Kidney epithelial cell (primary cell): ENCODE results near the gene GFI1. TPM values are rescaled to one million over a fixed set of nuclear protein-coding genes. Genes with fewer than 3 reads are reported as not detected.

Experiments used
- DNase-seq: peaks from one replicate; pipeline ENCODE4 v3.0.0-alpha.2; 2010; ENCODE audit warnings: low read depth
- H3K27me3 ChIP-seq: 2 replicates; pipeline ENCODE4 v1.6.0; 2011; ENCODE audit warnings: low read length; ENCODE audit not compliant: control insufficient read depth, insufficient read depth
- H3K36me3 ChIP-seq: 2 replicates; pipeline ENCODE4 v1.5.1; 2011; ENCODE audit warnings: low read length; ENCODE audit not compliant: control insufficient read depth, insufficient read depth
- H3K4me3 ChIP-seq: 2 replicates; pipeline ENCODE4 v1.5.1; 2011; ENCODE audit warnings: low read depth, mild to moderate bottlenecking, control low read depth, low read length
- total RNA-seq: library from RNA; depleted of rRNA; stranded (reverse); fragments of >200 nt; gene quantifications from 2 replicates; pipeline ENCODE4 v1.2.3, GENCODE V29; 2015
- TF ChIP-seq, protein P1 (sequence below): IDR thresholded peaks from 2 replicates; pipeline ENCODE4 v1.5.1; 2011; ENCODE audit warnings: mild to moderate bottlenecking, moderate library complexity, low read length, control low read depth, inconsistent platforms; ENCODE audit not compliant: insufficient read depth, poor library complexity, severe bottlenecking

The GFI1 gene
- total RNA-seq, 1 donor from 2014 or later = 1.3 TPM

DNA sequence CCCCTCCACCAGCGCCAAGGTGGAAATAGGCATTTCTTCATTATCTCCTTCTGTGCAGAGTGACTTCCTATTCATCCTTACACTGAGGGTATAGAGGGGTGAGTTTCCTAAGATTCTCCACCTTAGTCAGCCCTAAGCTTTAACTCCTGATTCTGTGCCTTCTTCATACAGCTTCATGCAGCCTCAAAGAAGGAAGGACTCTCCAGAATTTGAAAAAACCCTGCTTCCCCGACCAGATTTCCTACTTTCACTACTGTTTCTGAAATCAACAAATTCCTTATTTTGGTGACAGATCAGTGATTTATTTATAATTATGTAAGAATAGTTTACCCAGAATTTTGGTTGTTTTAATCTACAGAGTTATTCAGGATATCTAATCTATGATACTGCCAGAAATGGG lies 28.6 kb downstream of the GFI1 start:
- Histone ChIP-seq H3K27me3 (no peaks in the 10 kb centered on the region), H3K36me3 (no peaks in the 10 kb centered on the region), H3K4me3 (no peak overlapping the region)
- TF ChIP-seq, protein P1, sequence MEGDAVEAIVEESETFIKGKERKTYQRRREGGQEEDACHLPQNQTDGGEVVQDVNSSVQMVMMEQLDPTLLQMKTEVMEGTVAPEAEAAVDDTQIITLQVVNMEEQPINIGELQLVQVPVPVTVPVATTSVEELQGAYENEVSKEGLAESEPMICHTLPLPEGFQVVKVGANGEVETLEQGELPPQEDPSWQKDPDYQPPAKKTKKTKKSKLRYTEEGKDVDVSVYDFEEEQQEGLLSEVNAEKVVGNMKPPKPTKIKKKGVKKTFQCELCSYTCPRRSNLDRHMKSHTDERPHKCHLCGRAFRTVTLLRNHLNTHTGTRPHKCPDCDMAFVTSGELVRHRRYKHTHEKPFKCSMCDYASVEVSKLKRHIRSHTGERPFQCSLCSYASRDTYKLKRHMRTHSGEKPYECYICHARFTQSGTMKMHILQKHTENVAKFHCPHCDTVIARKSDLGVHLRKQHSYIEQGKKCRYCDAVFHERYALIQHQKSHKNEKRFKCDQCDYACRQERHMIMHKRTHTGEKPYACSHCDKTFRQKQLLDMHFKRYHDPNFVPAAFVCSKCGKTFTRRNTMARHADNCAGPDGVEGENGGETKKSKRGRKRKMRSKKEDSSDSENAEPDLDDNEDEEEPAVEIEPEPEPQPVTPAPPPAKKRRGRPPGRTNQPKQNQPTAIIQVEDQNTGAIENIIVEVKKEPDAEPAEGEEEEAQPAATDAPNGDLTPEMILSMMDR = no peak
- DNase-seq = no peak

DNA sequence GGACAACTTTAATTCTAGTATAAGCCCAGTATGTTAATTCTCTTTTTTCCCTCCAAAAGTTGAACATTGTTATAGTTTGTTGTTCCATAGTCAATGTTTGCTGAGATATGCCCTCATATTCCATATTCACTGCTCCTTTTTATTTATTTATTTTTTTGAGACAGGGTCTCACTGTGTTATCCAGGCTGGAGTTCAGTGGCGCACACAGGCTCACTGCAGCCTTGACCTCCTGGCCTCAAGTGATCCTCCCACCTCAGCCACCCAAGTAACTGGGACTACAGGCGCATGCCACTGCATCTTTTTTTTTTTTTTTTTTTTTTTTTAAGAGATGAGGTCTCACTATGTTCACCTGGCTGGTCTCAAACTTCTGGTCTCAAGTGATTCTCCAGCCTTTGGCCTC lies 38.7 kb downstream of the GFI1 start:
- no peak overlapping the region for H3K4me3 ChIP-seq
- H3K27me3 ChIP-seq = no peaks in the 10 kb centered on the region
- DNase-seq = no peak
- TF ChIP-seq, protein P1 = no peak
- no peaks in the 10 kb centered on the region for H3K36me3 ChIP-seq

DNA sequence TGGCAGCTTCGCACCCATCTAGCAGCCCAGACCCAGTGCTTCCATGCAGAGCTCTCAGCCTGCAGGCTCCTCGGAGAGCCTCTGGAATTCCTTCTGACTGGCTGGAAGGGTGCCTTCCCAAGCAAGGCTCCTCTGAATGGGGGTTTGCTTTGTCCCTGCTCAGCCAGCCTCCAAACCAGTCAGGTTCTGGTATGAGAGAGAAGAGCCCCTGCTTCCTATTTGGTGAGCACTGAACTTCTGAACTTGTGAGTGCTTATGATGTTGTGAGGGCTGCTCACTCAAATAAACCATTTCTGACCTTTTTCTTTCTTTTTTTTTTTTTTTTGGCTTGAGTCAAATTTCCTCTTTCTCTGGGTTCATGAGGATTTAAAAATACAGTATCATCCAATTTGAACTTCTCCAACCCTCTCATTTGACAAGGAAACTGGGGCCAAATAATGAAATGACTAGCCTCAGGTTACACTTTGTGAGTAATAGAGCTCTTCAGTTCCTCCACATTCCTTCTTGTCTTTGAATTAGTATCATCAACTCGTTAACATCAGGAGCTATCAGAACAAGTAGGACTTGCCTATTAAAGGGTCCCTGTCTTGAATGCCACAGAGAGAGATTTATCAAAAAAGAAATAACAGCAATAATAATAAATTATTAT lies 39.6 kb downstream of the GFI1 start:
- Histone ChIP-seq H3K27me3 (no peaks in the 10 kb centered on the region), H3K4me3 (no peak overlapping the region), H3K36me3 (no peaks in the 10 kb centered on the region)
- TF ChIP-seq, protein P1 = no peak
- DNase-seq = no peak

DNA sequence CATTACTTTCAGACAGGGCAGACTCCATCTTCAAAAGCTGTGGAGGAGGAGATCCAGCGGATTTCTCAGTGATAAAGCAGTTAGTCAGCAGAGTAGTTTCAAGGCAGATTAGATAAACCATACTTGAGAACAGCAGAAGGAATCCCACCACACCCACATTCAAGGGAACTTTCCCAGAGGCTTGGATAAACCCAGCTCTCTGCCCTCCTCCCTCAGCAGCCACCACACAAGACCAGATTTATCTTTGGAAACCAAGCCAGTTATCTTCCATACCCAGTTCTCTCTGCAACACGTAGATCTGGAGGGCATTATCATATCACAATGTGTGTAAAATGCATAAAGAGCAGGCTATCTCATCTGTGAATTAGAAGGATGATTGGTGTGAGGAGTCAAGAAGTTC lies 40.2 kb downstream of the GFI1 start:
- DNase-seq = no peak
- TF ChIP-seq, protein P1 = no peak
- no peak overlapping the region for H3K4me3 ChIP-seq
- no peaks in the 10 kb centered on the region for H3K27me3 ChIP-seq
- H3K36me3 ChIP-seq = no peaks in the 10 kb centered on the region

DNA sequence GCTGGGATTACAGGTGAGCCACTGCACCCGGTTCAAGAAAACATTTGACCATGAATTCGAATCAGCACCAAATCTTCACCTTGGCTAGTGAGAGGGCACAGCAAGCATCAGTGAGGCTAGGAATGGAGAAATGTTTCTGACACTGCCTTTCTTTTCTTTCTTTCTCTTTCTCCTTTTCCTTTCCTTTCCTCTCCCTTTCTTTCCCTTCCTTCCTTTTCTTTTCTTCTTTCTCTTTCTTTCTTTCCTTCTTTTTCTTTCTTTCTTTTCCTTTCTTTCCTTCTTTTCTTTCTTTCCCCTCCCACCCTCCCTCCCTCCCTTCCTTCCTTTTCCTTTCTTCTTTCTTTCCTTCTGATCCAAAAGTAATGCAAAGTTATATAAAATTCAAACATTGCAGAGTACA lies 40.9 kb downstream of the GFI1 start:
- no peaks in the 10 kb centered on the region for H3K27me3 ChIP-seq
- no peaks in the 10 kb centered on the region for H3K36me3 ChIP-seq
- no peak for DNase-seq
- H3K4me3 ChIP-seq = no peak overlapping the region
- TF ChIP-seq, protein P1 = no peak

DNA sequence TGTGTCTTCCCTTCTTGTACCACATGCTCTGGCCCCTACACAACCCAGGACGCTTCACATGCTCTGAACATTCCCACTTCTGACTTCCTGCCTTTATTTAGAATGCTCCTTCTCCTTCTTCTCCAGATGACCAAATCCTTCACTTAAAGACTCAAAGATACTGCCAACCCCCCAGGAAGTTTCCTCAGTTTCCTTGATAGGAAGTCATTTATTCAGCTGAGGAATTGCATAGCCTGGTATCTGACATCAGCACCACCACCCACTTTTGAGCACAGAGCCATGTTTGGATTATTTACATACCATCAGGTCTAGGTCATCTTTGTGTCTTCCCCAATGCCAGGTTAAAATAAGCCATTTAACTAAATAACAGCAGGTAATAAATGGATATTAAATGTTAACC lies 42.4 kb downstream of the GFI1 start:
- TF ChIP-seq, protein P1 = no peak
- H3K27me3 ChIP-seq = no peaks in the 10 kb centered on the region
- no peak overlapping the region for H3K4me3 ChIP-seq
- H3K36me3 ChIP-seq = no peaks in the 10 kb centered on the region
- DNase-seq = peak; percentile 1
